Endothelial cell of umbilical vein (primary cell): Measurements from ENCODE around the gene RBM20. TPM values are rescaled to one million over a fixed set of nuclear protein-coding genes. Genes with fewer than 3 reads are reported as not detected.

Source experiments
- BruUV-seq: library from RNA; stranded (reverse); fragments of 400-500 nt; replicated peaks from 2 replicates; lab custom pipeline; 2021; lab: Mats Ljungman, UMichigan
- CTCF ChIA-PET: fragments of 300-600, 350-600 bp; sonication (Branson Sonifier 250); formaldehyde crosslinking; loops from one replicate; lab custom pipeline; 2021; ENCODE audit warnings: antibody characterized with exemption, inconsistent platforms; lab: Charles Lee
- POLR2A ChIA-PET: fragments of 300-600, 350-600 bp; sonication (Branson Sonifier 250); formaldehyde crosslinking; loops from one replicate; lab custom pipeline; 2021; ENCODE audit warnings: antibody characterized with exemption, inconsistent platforms; lab: Charles Lee
- DNase-seq: peaks from one replicate; pipeline ENCODE4 v3.0.0-alpha.2; 2011; ENCODE audit warnings: low read depth, low spot score
- FAIRE-seq: peaks from 2 replicates; lab custom pipeline; 2011; peaks lifted over from hg19 to GRCh38; lab: Jason Lieb, UNC
- H2AFZ ChIP-seq: 2 replicates; pipeline ENCODE4 v1.6.0; 2012; ENCODE audit warnings: low read depth, low read length, control low read depth, inconsistent platforms
- H3K27ac ChIP-seq: 2 replicates; pipeline ENCODE4 v1.5.1; 2011; ENCODE audit warnings: low read depth, mild to moderate bottlenecking, control low read depth, low read length, moderate library complexity; ENCODE audit not compliant: insufficient read depth
- H3K27me3 ChIP-seq, 2 experiments: 2 replicates each; pipeline versions ENCODE4 v1.6.0 to v1.6.1; 2011; ENCODE audit warnings: low read length in 2 of 2, mixed read lengths in 1 of 2; ENCODE audit not compliant: control insufficient read depth in 2 of 2, insufficient read depth in 2 of 2
- H3K36me3 ChIP-seq, 2 experiments: 2 replicates in 1 of 2; 3 replicates in 1 of 2; pipeline ENCODE4 v1.5.1; 2011; ENCODE audit warnings: low read length in 2 of 2, mild to moderate bottlenecking in 1 of 2, moderate library complexity in 1 of 2; ENCODE audit not compliant: control insufficient read depth in 2 of 2, insufficient read depth in 2 of 2; ENCODE audit errors: extremely low read depth in 1 of 2
- H3K4me1 ChIP-seq: 3 replicates; pipeline ENCODE4 v1.5.1; 2011; ENCODE audit warnings: mild to moderate bottlenecking, low read length; ENCODE audit not compliant: control insufficient read depth, insufficient read depth; ENCODE audit errors: extremely low read depth
- H3K4me2 ChIP-seq: 2 replicates; pipeline ENCODE4 v1.6.1; 2011; ENCODE audit warnings: low read length, control low read depth, mixed read lengths; ENCODE audit not compliant: insufficient read depth
- H3K4me3 ChIP-seq, 3 experiments: fragments of 200-600 bp in 1 of 3; sonication (generic), shearing (Covaris generic) in 1 of 3; replicated peaks in 1 of 3; 2 replicates each; pipeline ENCODE4 v1.5.1; 2011 to 2016; ENCODE audit warnings: control low read depth in 3 of 3, low read length in 3 of 3, mild to moderate bottlenecking in 2 of 3, inconsistent platforms in 1 of 3, low read depth in 1 of 3, moderate library complexity in 1 of 3; ENCODE audit not compliant: insufficient read depth in 1 of 3
- H3K79me2 ChIP-seq: 2 replicates; pipeline ENCODE4 v1.6.0; 2012; ENCODE audit warnings: low read length, inconsistent platforms; ENCODE audit not compliant: control insufficient read depth, insufficient read depth
- H3K9ac ChIP-seq: replicated peaks from 2 replicates; pipeline ENCODE3; 2011; ENCODE audit warnings: low read length, control low read depth; ENCODE audit not compliant: insufficient read depth; ENCODE audit errors: extremely low read depth
- H3K9me1 ChIP-seq: replicated peaks from 3 replicates; pipeline ENCODE4 v1.6.0; 2011; ENCODE audit warnings: mild to moderate bottlenecking, low read length; ENCODE audit not compliant: control insufficient read depth, insufficient read depth; ENCODE audit errors: extremely low read depth
- H3K9me3 ChIP-seq: replicated peaks from 2 replicates; pipeline ENCODE4 v1.5.1; 2012; ENCODE audit warnings: low read length, inconsistent platforms; ENCODE audit not compliant: control insufficient read depth, insufficient read depth
- H4K20me1 ChIP-seq: replicated peaks from 2 replicates; pipeline ENCODE3; 2011; ENCODE audit warnings: mild to moderate bottlenecking, low read length; ENCODE audit not compliant: control insufficient read depth, insufficient read depth; ENCODE audit errors: extremely low read depth
- EZH2 ChIP-seq: IDR thresholded peaks from 2 replicates; pipeline ENCODE4 v1.6.1; 2012; ENCODE audit warnings: borderline replicate concordance, low read depth, mild to moderate bottlenecking, moderate library complexity, low read length, inconsistent platforms; ENCODE audit not compliant: severe bottlenecking
- FOS ChIP-seq: IDR thresholded peaks from 2 replicates; pipeline ENCODE4 v1.6.1; 2011; ENCODE audit warnings: mild to moderate bottlenecking, low read length, moderate library complexity, borderline replicate concordance; ENCODE audit not compliant: insufficient read depth
- GATA2 ChIP-seq: IDR thresholded peaks from 2 replicates; pipeline ENCODE4 v1.7.0; 2011; ENCODE audit warnings: low read depth, mild to moderate bottlenecking, moderate library complexity, mixed read lengths, low read length; ENCODE audit not compliant: insufficient read length, insufficient read depth
- JUN ChIP-seq: IDR thresholded peaks from 2 replicates; pipeline ENCODE4 v1.6.1; 2011; ENCODE audit warnings: borderline replicate concordance, low read depth; ENCODE audit not compliant: insufficient read length, insufficient read depth
- MYC ChIP-seq: IDR thresholded peaks from one replicate; pipeline ENCODE4 v1.6.1; 2011; ENCODE audit warnings: mild to moderate bottlenecking, low read depth, low read length
- POLR2A ChIP-seq: IDR thresholded peaks from 2 replicates; pipeline ENCODE4 v1.6.1; 2012; ENCODE audit warnings: low read depth, mild to moderate bottlenecking, control low read depth, low read length
- POLR2AphosphoS5 ChIP-seq: IDR thresholded peaks from 2 replicates; pipeline ENCODE4 v1.6.1; 2012; ENCODE audit warnings: low read depth, mild to moderate bottlenecking, control low read depth, low read length, moderate library complexity; ENCODE audit not compliant: insufficient read depth
- dilution Hi-C: fragments of 300-500 bp; cut with MboI; formaldehyde crosslinking; loops from one replicate; pipeline ENCODE4 v1.15.0; 2019; ENCODE audit warnings: low sequenced_read_pairs; ENCODE audit not compliant: extremely low pct_ligation_motif_present
- intact Hi-C: fragments of 100-400 bp; cut with micrococcal nuclease; formaldehyde crosslinking; loops from one replicate; pipeline ENCODE4 v1.10.0; 2022
- polyA plus RNA-seq, 4 experiments: library from polyadenylated mRNA; depleted of rRNA in 3 of 4; stranded (reverse) in 3 of 4; unstranded in 1 of 4; fragments of >200 nt; gene quantifications; 2 replicates each; pipeline versions ENCODE4 v1.2.1 to v1.2.3, GENCODE V29; 2011 to 2012; ENCODE audit warnings: missing spikeins in 1 of 4
- total RNA-seq: library from RNA; stranded (reverse); gene quantifications from 2 replicates; pipeline ENCODE4 v1.2.3, GENCODE V29; 2021
- TF ChIP-seq, protein P1 (sequence below), 2 donors: IDR thresholded peaks; 1 replicate in 1 of 2; 2 replicates in 1 of 2; pipeline ENCODE4 v1.5.1; 2011; ENCODE audit warnings: low read length in 2 of 2, mild to moderate bottlenecking in 2 of 2, moderate library complexity in 2 of 2, control low read depth in 1 of 2, inconsistent platforms in 1 of 2, low read depth in 1 of 2; ENCODE audit not compliant: insufficient read depth in 1 of 2; ENCODE audit errors: extremely low read depth in 1 of 2
- TF ChIP-seq, protein P2 (sequence below): IDR thresholded peaks from 2 replicates; pipeline ENCODE4 v1.6.1; 2011; ENCODE audit not compliant: insufficient read depth, insufficient read length

The RBM20 gene
- total and polyA plus RNA-seq, 2 donors (not counting 3 experiments of a cell fraction or from before 2014, with no cell fraction given): 0.04 TPM; not detected in 1

DNA sequence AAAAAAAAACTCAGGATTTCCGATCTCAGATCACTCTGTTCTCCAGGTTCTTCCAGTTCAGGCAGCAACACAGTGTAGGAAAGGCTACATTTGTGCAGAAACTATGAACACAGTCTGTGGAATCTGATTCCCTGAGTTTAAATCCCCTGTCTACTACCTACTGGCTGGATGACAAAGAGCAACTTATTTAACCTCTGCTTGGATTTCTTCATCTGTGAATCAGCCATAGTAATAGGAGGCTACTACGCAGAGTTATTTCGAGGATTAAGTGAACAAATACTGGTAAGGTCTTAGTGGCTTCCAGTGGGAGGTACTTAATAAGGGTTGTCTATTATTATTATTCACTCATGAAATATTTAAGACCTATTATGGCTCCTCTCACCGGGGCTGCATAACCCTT is 183.3 kb downstream of the RBM20 start:
- no peak overlapping the region for H3K4me3 ChIP-seq

More for the DNA sequence above, 183.3 kb downstream of the RBM20 start:
- Histone ChIP-seq H3K4me1 (no peaks in the 10 kb centered on the region), H4K20me1 (no peaks in the 10 kb centered on the region), H3K9ac (no peak overlapping the region), H3K27me3 (peaks cover 3 to 5% of the 10 kb centered on the region in 2 experiments), H3K27ac (no peak overlapping the region), H3K9me3 (no peaks in the 10 kb centered on the region), H3K4me2 (no peak overlapping the region), H3K9me1 (no peaks in the 10 kb centered on the region), H3K79me2 (no peaks in the 10 kb centered on the region), H3K36me3 (no peaks in the 10 kb centered on the region), H2AFZ (no peak overlapping the region)
- FAIRE-seq: no peak
- CTCF ChIA-PET: interaction anchor here (1.8 kb wide), 1 partner anchor 16 kb away, joined by 4 read pairs; no protein-coding TSS in a partner anchor
- TF ChIP-seq, protein P1, sequence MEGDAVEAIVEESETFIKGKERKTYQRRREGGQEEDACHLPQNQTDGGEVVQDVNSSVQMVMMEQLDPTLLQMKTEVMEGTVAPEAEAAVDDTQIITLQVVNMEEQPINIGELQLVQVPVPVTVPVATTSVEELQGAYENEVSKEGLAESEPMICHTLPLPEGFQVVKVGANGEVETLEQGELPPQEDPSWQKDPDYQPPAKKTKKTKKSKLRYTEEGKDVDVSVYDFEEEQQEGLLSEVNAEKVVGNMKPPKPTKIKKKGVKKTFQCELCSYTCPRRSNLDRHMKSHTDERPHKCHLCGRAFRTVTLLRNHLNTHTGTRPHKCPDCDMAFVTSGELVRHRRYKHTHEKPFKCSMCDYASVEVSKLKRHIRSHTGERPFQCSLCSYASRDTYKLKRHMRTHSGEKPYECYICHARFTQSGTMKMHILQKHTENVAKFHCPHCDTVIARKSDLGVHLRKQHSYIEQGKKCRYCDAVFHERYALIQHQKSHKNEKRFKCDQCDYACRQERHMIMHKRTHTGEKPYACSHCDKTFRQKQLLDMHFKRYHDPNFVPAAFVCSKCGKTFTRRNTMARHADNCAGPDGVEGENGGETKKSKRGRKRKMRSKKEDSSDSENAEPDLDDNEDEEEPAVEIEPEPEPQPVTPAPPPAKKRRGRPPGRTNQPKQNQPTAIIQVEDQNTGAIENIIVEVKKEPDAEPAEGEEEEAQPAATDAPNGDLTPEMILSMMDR (IDR thresholded peaks at IDR 0.05; ENCODE audit: extremely low read depth in 1 of 2, insufficient read depth in 1 of 2, low read depth in 1 of 2, low read length in 2 of 2): no peak
- TF ChIP-seq FOS (no peak), POLR2AphosphoS5 (no peak), EZH2 (no peak), MYC (no peak), POLR2A (no peak), GATA2 (no peak), JUN (no peak)
- TF ChIP-seq, protein P2, sequence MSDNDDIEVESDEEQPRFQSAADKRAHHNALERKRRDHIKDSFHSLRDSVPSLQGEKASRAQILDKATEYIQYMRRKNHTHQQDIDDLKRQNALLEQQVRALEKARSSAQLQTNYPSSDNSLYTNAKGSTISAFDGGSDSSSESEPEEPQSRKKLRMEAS: no peak
- intact Hi-C loops: no loop called here
- dilution Hi-C loops: no loop called here
- no peak for DNase-seq
- BruUV-seq: no TSS peak
- POLR2A ChIA-PET: no interaction called here
